GM18520 (cell line): Measurements from ENCODE around the gene PSMA3.

Experiments used
- ATAC-seq: cut with Tn5 transposase; IDR thresholded peaks from one replicate; pipeline ENCODE4 v1.9.1; 2021; ENCODE audit not compliant: unreplicated experiment

PSMA3 gene

GRCh38 chr14:58270628-58271027 lies 26.0 kb downstream of the PSMA3 start:
- ATAC-seq: no peak

- no peak for ATAC-seq
Observed at GRCh38 chr14:58272588-58273372, 28.1 kb downstream of the PSMA3 start.

- no peak for ATAC-seq
Observed at GRCh38 chr14:58274881-58275280, 30.2 kb downstream of the PSMA3 start.

- no peak for ATAC-seq
Observed at GRCh38 chr14:58275527-58276190, 31.0 kb downstream of the PSMA3 start.

GRCh38 chr14:58276208-58276607 lies 31.6 kb downstream of the PSMA3 start:
- ATAC-seq: no peak

GRCh38 chr14:58278177-58278576 lies 33.5 kb downstream of the PSMA3 start:
- no peak for ATAC-seq

- no peak for ATAC-seq
Observed at GRCh38 chr14:58280954-58281787, 36.5 kb downstream of the PSMA3 start.

- no peak for ATAC-seq
Observed at GRCh38 chr14:58281969-58282368, 37.3 kb downstream of the PSMA3 start.

GRCh38 chr14:58282925-58283593 lies 38.4 kb downstream of the PSMA3 start:
- ATAC-seq: no peak

- ATAC-seq: no peak
Observed at GRCh38 chr14:58283730-58284129, 39.1 kb downstream of the PSMA3 start.

- no peak for ATAC-seq
Observed at GRCh38 chr14:58285132-58285531, 40.5 kb downstream of the PSMA3 start.

GRCh38 chr14:58287607-58288042 lies 43.0 kb downstream of the PSMA3 start:
- ATAC-seq: no peak

GRCh38 chr14:58288106-58288792 lies 43.6 kb downstream of the PSMA3 start:
- no peak for ATAC-seq

GRCh38 chr14:58291646-58292045 lies 47.0 kb downstream of the PSMA3 start:
- no peak for ATAC-seq

GRCh38 chr14:58292187-58292586 lies 47.5 kb downstream of the PSMA3 start:
- no peak for ATAC-seq

- no peak for ATAC-seq
Observed at GRCh38 chr14:58294201-58294600, 49.6 kb downstream of the PSMA3 start.

- no peak for ATAC-seq
Observed at GRCh38 chr14:58296726-58297125, 52.1 kb downstream of the PSMA3 start.

GRCh38 chr14:58297412-58297761 lies 52.7 kb downstream of the PSMA3 start:
- ATAC-seq: no peak

- peak; percentile 88 for ATAC-seq
Observed at GRCh38 chr14:58297762-58298476, 53.3 kb downstream of the PSMA3 start.
